Measurements from ENCODE around the gene PCK1.

- TF ChIP-seq, protein P1, sequence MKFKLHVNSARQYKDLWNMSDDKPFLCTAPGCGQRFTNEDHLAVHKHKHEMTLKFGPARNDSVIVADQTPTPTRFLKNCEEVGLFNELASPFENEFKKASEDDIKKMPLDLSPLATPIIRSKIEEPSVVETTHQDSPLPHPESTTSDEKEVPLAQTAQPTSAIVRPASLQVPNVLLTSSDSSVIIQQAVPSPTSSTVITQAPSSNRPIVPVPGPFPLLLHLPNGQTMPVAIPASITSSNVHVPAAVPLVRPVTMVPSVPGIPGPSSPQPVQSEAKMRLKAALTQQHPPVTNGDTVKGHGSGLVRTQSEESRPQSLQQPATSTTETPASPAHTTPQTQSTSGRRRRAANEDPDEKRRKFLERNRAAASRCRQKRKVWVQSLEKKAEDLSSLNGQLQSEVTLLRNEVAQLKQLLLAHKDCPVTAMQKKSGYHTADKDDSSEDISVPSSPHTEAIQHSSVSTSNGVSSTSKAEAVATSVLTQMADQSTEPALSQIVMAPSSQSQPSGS (IDR thresholded peaks at IDR 0.05; ENCODE audit: low read length), result no peak
- TF ChIP-seq POLR2A (IDR thresholded peaks at IDR 0.05; ENCODE audit: control extremely low read depth in 1 of 2, low read depth in 2 of 2, low read length in 2 of 2) (no peak), CTCF (IDR thresholded peaks at IDR 0.05; ENCODE audit: control extremely low read depth in 1 of 3, insufficient read depth in 1 of 3, low read depth in 1 of 3, low read length in 3 of 3) (no peak), SRF (IDR thresholded peaks at IDR 0.05; ENCODE audit: low read depth, low read length) (no peak), ZNF274 (IDR thresholded peaks at IDR 0.05; ENCODE audit: borderline replicate concordance, extremely low read depth, low read length) (no peak), RXRA (IDR thresholded peaks at IDR 0.05; ENCODE audit: insufficient read depth, low read depth, low read length) (no peak), JUN (IDR thresholded peaks at IDR 0.05; ENCODE audit: low read depth, low read length) (no peak)
Measured at GRCh38 chr20:57612436-57612835, 51.5 kb downstream of the PCK1 start.

Data from H1 (cell line).